NOMO-1 (cell line): ENCODE results near the gene C6orf89.

ENCODE experiments used
- DNase-seq, 2 experiments: peaks; one replicate each; lab custom pipeline; 2025; ENCODE audit not compliant: unreplicated experiment in 2 of 2; lab: John Stamatoyannopoulos, UW

C6orf89 gene

GRCh38 chr6:36852481-36853147 is 33.1 kb upstream of the C6orf89 start:
- DNase-seq: no peak

GRCh38 chr6:36853325-36853724 is 32.4 kb upstream of the C6orf89 start:
- peak; percentile 54 to 96 for DNase-seq

DNA sequence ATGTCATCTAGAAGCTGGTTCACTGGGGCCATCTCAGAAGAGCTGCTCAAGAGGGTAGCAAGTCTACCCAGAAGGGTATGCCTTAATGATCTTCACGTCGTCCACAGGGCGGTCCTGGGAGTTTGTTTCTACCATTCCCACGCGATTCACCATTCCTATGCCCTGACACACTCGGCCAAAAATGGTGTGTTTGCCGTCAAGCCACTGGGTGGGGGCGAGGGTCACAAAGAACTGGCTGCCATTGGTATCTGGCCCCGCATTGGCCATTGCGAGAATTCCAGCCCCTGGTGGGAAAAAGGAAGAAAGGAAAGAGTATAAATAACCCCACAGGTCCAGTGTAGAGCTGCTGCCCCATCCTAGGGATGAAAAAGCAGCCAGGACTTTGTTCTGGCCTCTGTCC is 30.0 kb upstream of the C6orf89 start:
- no peak for DNase-seq

DNA sequence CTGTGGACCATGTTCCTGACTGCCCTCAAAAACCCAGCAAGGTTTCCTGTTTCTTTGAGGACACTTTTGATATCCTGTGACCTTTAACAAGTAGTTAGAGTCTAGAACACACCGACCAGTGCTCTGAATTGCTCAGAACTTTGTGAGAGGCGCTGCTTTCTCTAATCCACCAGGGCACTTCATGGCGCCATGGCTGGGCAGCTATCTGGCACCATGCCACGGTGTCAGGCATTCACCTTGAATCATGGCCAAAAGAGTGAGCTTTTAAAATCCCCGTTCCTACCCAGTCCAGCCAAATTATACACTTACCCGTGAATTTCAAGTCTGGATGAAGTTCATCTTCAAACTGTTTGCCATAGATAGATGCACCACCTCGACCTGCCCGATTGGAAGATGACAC is 29.5 kb upstream of the C6orf89 start:
- no peak for DNase-seq

GRCh38 chr6:36857325-36857724 is 28.4 kb upstream of the C6orf89 start:
- DNase-seq: no peak

DNA sequence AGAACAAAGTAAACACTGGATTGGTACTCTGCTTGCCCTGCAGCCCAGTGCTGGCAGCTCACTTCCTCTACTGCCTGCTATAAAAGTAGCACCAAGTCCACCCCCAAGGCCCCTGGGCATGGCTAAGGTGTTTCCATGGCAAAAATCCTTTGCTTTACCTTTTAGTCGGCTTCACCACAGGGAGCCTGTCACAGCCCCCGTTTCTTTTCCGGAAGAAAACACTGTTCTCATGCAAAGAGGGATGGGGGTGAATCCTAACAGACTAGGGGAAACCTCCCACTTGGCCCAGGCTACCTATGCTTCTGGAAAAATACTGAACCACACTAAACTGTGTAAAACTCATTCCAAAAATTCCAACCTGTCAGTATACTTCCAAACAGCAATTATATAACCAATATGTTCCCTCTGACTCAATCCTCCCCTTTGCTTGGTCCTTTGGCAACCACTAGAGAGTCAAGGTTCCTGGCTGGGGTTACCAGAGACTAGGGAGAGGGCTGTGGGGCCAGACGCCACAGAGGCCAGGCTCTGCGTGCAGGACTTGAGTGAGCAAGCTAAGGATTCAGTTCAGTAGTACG is 27.3 kb upstream of the C6orf89 start:
- no peak for DNase-seq

DNA sequence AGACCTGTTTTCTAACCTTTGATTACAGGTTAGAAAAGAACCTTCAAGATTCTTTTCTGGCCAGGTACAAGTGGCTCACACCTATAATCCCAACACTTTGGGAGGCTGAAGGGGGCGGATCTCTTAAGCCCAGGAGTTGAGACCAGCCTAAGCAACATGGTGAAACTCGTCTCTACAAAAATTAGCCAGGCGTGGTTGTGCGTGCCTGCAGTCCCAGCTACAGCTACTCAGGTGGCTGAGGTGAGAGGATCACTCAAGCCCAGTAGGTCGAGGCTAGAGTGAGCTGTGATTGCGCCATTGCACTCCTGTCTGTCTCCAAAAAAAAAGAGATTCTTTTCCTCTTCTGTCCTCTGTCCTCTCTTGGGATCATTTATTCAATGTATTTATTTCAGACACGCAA is 25.6 kb upstream of the C6orf89 start:
- DNase-seq: no peak

- DNase-seq: no peak
Observed at GRCh38 chr6:36862164-36862847, 23.4 kb upstream of the C6orf89 start.

DNA sequence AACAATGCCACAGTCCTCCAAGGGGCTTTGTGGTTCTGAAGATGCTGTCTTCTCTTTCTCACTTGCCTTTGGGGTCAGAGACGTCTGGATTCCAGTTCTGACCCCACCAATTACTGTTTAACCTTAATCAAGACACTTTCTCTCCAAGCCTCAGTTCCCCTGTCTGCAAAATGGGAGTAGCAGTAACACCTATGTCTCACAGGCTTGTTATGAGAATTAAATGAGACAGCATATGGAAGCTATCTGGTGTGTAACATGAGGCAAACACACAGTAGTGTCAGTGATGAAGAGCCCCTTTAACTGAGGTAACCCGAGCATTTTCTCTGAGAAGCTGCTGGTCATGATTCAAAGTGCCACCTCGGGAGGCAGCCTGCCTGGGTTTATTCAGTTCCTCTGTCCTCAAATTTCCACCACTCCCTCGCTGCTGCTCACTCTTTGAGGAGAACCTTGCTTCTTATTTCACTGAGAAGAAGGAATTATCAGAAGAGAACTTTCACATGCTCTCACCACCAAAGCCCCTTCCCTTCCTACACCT is 22.8 kb upstream of the C6orf89 start:
- no peak for DNase-seq

GRCh38 chr6:36863670-36864540 is 21.8 kb upstream of the C6orf89 start:
- DNase-seq: no peak

GRCh38 chr6:36865835-36866234 is 19.9 kb upstream of the C6orf89 start:
- DNase-seq: no peak

DNA sequence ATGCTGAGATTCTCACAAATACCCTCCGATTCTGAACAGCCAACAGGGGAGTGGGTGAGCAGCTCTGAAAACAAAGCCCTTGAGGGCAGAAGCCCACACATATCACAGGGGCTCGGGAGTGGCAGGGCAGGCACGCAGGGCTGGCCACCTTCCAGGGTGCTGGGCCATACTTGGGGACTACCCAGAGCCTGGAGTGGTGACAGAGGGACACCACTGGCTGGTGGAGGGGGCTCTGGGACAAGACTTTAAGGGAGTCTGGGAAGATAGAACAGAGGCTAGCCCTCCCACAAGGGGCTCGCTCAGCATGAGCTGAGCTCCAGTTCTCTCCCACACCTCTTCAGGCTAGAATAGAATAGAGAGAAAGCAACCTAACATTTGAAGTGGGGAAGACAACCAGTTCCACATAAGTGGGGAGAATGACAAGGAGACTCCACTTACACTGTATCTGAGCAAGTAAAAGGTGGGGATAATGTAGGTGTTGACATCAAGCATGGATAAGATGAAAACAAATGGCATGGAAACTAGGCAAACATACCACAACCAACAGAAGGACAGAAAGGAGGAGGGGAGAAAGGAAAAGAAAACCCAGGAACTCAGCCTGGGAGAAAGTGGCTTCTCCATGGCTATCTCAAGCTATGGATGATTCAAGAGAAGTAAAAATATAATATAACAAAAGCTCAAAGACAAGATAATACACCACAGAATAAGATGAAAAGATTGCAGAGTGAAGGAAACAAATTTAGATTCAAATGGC is 18.1 kb upstream of the C6orf89 start:
- no peak for DNase-seq

DNA sequence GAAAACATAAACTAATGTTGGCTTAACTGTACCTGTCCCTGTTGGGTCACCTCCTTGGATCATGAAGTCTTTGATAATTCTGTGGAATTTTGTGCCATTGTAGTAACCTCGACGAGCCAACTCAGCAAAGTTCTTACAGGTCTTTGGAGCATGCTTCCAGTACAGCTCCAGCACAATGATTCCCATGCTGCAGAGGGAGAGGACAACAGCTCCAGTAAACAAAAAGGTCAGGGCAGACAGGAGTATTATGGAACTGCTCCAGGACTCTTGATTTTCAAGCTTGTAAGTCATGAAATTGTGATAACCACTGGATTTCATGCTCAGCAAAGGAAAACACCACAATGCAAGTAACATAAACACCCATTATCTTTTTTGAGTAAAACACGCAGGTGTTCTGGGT is 14.1 kb upstream of the C6orf89 start:
- DNase-seq: no peak

GRCh38 chr6:36873115-36873514 is 12.6 kb upstream of the C6orf89 start:
- peak in 1 of 2 experiments; percentile 50 for DNase-seq

- peak in 1 of 2 experiments; percentile 5 for DNase-seq
Observed at GRCh38 chr6:36873612-36874442, 11.9 kb upstream of the C6orf89 start.

DNA sequence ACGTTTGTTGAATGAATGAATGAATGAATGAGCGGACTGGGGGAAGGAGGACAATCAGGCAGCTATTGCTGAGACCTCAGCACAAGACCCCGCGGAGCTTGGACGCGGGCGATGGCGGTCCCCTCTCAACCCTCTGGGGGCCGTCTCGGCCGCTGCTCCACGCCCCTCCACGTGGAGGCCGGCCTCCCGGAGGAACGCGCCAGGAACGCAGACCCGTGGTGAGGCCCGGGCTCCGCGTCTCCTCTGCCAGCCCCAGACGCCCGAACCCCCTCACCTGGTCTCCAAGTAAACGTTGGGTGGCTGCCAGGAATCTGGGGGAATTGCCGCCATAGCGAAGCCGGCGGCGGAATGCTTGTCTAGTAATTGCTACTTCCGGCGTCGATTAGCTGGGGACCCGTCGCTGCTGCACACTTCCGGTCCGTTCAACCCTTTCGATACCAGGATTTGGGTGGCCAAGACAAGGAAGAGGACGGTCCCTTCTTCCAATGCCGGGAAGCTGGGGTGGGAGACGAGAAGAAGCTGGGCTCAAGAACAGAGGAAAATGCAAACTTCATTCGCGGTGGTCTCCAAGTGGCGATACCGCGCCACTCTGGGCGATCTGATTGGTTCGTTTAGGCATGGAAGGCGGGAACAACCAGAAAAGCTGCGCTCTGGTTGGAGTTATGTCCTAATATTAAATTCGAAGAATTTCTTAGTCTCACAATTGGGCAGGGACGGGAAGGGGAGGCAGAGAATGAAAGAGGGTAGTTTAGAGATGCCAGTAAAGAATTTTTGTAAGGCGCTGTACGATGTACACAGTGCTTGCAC is 11.1 kb upstream of the C6orf89 start, which contains the start of gene PPIL1:
Gene PPIL1 (minus strand): TSS at position 361 of the 807 bp plus-strand sequence. CDS start 31 bp downstream, at position 330.
- peak; percentile 84 to 92 for DNase-seq

GRCh38 chr6:36875250-36875633 is 10.5 kb upstream of the C6orf89 start:
- no peak for DNase-seq

DNA sequence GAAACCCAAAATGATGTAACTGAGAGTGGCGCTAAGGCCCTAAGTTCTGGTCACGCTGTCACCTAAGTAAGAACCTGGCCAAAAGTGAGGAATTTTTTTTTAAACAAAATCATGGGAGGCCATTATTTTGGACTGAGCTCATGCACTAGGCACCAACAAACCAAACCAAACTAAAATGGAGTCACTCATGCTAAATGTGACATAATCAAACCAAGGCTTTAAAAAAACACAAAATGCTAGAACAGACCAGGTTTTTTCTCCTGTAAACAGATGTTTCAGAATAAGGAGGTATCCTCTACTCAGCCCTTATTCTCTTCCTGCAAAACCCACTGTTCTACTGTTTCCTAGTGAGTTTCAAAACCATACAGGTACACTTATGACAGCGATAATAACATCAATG is 1.1 kb upstream of the C6orf89 start:
- DNase-seq: no peak
